GM19240 (cell line): Measurements from ENCODE around the gene FAM131B.

Experiments used
- DNase-seq: peaks from one replicate; pipeline ENCODE4 v3.0.0; 2011; ENCODE audit warnings: low spot score; ENCODE audit not compliant: insufficient read length

The FAM131B gene

GRCh38 chr7:143325240-143325639 lies 37.3 kb downstream of the FAM131B start:
- DNase-seq = no peak

- no peak for DNase-seq
These were observed 38.9 kb downstream of the FAM131B start for GRCh38 chr7:143323653-143324052.

- DNase-seq = no peak
These were observed 39.5 kb downstream of the FAM131B start for GRCh38 chr7:143322760-143323633.

- no peak for DNase-seq
These were observed 40.8 kb downstream of the FAM131B start for GRCh38 chr7:143321734-143322133.

- no peak for DNase-seq
These were observed 41.3 kb downstream of the FAM131B start for GRCh38 chr7:143321242-143321641.

- no peak for DNase-seq
These were observed 41.9 kb downstream of the FAM131B start for GRCh38 chr7:143320620-143321019.

GRCh38 chr7:143318661-143319060 lies 43.9 kb downstream of the FAM131B start:
- no peak for DNase-seq

GRCh38 chr7:143316492-143316891 lies 46.0 kb downstream of the FAM131B start:
- DNase-seq = no peak

GRCh38 chr7:143315776-143316175 lies 46.7 kb downstream of the FAM131B start, which contains the start of gene CLCN1:
Gene CLCN1, plus strand, starts transcription at chr7:143316111. Its CDS starts 102 bp downstream, at chr7:143316213.
- no peak for DNase-seq

GRCh38 chr7:143314127-143314526 lies 48.4 kb downstream of the FAM131B start:
- DNase-seq = no peak

- DNase-seq = no peak
These were observed 53.9 kb downstream of the FAM131B start for GRCh38 chr7:143308632-143309031.

GRCh38 chr7:143305423-143306070 lies 57.0 kb downstream of the FAM131B start:
- DNase-seq = no peak

GRCh38 chr7:143304938-143305337 lies 57.6 kb downstream of the FAM131B start:
- no peak for DNase-seq

- DNase-seq = no peak
These were observed 58.8 kb downstream of the FAM131B start for GRCh38 chr7:143303733-143304132.
